WERI-Rb-1 (cell line): ENCODE data around the gene ZNF784.
"Not testable (repeated sequence)": the region's sequence is repeated elsewhere in the genome, so short reads cannot be mapped to it uniquely, and the experiment has no call there.

Experiments used
- DNase-seq: peaks from one replicate; pipeline ENCODE4 v3.0.0-alpha.2; 2020
- H3K27ac ChIP-seq: fragments of 250-450 bp; sonication (Bioruptor Pico); 2 replicates; pipeline ENCODE4 v1.5.1; 2020; ENCODE audit warnings: mild to moderate bottlenecking, moderate library complexity
- H3K27me3 ChIP-seq: fragments of 250-450 bp; sonication (Bioruptor Pico); 2 replicates; pipeline ENCODE4 v1.5.1; 2021; ENCODE audit warnings: mild to moderate bottlenecking, low read depth, moderate library complexity; ENCODE audit not compliant: insufficient read depth, severe bottlenecking
- H3K36me3 ChIP-seq: fragments of 250-450 bp; sonication (Bioruptor Pico); 2 replicates; pipeline ENCODE4 v1.5.1; 2020; ENCODE audit warnings: mild to moderate bottlenecking, moderate library complexity
- H3K4me3 ChIP-seq: 2 replicates; pipeline ENCODE4 v1.5.1; 2011; ENCODE audit warnings: low read depth, mild to moderate bottlenecking, control low read depth, low read length
- H3K9me3 ChIP-seq: fragments of 250-450 bp; sonication (Bioruptor Pico); 2 replicates; pipeline ENCODE4 v1.5.1; 2021; ENCODE audit warnings: mild to moderate bottlenecking, moderate library complexity; ENCODE audit not compliant: severe bottlenecking
- CTCF ChIP-seq: IDR thresholded peaks from 2 replicates; pipeline ENCODE4 v1.5.1; 2011; ENCODE audit warnings: low read depth, mild to moderate bottlenecking, control low read depth, inconsistent platforms, low read length

The ZNF784 gene

GRCh38 chr19:55579766-55580621, 44.4 kb downstream of the ZNF784 start:
- H3K27me3 ChIP-seq: no peaks in the 10 kb centered on the region
- H3K4me3 ChIP-seq: peak overlapping the region; percentile 95
- DNase-seq: peak; percentile 27
- H3K36me3 ChIP-seq: peaks cover 18% of the 10 kb centered on the region
- TF ChIP-seq CTCF: no peak
- no peaks in the 10 kb centered on the region for H3K9me3 ChIP-seq
- peak overlapping the region; percentile 90 for H3K27ac ChIP-seq

- Histone ChIP-seq H3K27me3 (no peaks in the 10 kb centered on the region), H3K27ac (peak overlapping the region; percentile 90), H3K4me3 (peak overlapping the region; percentile 95; the same call in 1 of the 2 replicates), H3K9me3 (no peaks in the 10 kb centered on the region), H3K36me3 (peaks cover 18% of the 10 kb centered on the region)
- no peak for DNase-seq
- TF ChIP-seq CTCF: no peak
These were observed 45.3 kb downstream of the ZNF784 start for GRCh38 chr19:55578761-55579747.

GRCh38 chr19:55578031-55578760, 46.2 kb downstream of the ZNF784 start:
- TF ChIP-seq CTCF: no peak
- Histone ChIP-seq H3K27me3 (no peaks in the 10 kb centered on the region), H3K9me3 (no peaks in the 10 kb centered on the region), H3K27ac (no peak overlapping the region), H3K36me3 (peaks cover 18% of the 10 kb centered on the region), H3K4me3 (no peak overlapping the region)
- DNase-seq: no peak

- Histone ChIP-seq H3K4me3 (no peak overlapping the region), H3K27ac (no peak overlapping the region), H3K36me3 (peaks cover 18% of the 10 kb centered on the region), H3K9me3 (no peaks in the 10 kb centered on the region), H3K27me3 (no peaks in the 10 kb centered on the region)
- no peak for DNase-seq
- no peak for TF ChIP-seq CTCF
These were observed 47.6 kb downstream of the ZNF784 start for GRCh38 chr19:55576746-55577145.

GRCh38 chr19:55573929-55574328, 50.4 kb downstream of the ZNF784 start:
- not testable (repeated sequence) for H3K27ac ChIP-seq, H3K4me3 ChIP-seq, DNase-seq, H3K27me3 ChIP-seq, H3K9me3 ChIP-seq
- H3K36me3 ChIP-seq: peaks cover 18% of the 10 kb centered on the region
